DND-41 (cell line): ENCODE results near the gene TBL1XR1.

Source experiments
- EZH2 ChIP-seq: IDR thresholded peaks from 3 replicates; pipeline ENCODE4 v1.6.1; 2012; ENCODE audit warnings: borderline replicate concordance, low read depth, mild to moderate bottlenecking, moderate library complexity, low read length, inconsistent platforms; ENCODE audit not compliant: severe bottlenecking
- TF ChIP-seq, protein P1 (sequence below): IDR thresholded peaks from 2 replicates; pipeline ENCODE4 v1.5.1; 2012; ENCODE audit warnings: borderline replicate concordance, low read length, moderate library complexity, mild to moderate bottlenecking; ENCODE audit not compliant: poor library complexity, severe bottlenecking; ENCODE audit errors: extremely low read depth

DNA sequence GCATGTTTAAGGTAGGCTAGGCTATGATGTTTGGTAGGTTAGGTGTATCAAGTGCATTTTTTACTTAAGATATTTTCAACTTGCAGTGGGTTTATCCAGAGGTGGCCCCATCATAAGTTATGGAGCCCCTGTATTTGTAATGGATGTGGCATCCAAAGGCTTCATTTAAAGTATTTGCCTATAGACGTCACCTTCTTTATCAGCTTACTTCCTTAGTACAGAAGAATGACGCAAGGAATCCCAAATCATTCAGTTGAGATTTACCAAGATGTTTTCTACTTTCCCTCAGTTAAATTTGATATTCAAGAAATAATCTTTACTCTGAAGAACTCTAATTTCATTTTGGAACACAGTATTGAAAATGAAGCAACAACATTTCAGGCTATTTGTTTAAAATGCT, 201.3 kb downstream of the TBL1XR1 start:
- TF ChIP-seq, protein P1, sequence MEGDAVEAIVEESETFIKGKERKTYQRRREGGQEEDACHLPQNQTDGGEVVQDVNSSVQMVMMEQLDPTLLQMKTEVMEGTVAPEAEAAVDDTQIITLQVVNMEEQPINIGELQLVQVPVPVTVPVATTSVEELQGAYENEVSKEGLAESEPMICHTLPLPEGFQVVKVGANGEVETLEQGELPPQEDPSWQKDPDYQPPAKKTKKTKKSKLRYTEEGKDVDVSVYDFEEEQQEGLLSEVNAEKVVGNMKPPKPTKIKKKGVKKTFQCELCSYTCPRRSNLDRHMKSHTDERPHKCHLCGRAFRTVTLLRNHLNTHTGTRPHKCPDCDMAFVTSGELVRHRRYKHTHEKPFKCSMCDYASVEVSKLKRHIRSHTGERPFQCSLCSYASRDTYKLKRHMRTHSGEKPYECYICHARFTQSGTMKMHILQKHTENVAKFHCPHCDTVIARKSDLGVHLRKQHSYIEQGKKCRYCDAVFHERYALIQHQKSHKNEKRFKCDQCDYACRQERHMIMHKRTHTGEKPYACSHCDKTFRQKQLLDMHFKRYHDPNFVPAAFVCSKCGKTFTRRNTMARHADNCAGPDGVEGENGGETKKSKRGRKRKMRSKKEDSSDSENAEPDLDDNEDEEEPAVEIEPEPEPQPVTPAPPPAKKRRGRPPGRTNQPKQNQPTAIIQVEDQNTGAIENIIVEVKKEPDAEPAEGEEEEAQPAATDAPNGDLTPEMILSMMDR, result no peak
- TF ChIP-seq EZH2, result no peak
